Measurements from ENCODE around the gene PLCG2.

DNA sequence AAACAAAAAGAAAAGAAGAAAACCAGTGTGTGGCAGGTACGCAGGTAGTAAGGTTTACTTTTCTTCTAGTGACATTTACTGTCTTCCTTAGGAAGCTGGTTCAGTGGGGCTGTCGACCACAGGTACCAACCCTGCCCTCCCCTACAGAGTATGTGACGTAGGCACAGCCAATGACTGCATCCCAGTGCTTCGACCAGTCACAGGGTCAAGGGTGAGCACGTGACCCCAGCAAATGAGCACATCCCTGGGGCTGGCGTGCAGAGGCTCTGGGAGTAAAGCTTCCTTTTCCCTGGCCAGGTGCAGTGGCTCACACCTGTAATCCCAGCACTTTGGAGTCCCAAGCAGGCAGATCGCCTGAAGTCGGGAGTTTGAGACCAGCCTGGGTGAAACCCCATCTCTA, 38.9 kb upstream of the PLCG2 start:
- TF ChIP-seq, protein P1, sequence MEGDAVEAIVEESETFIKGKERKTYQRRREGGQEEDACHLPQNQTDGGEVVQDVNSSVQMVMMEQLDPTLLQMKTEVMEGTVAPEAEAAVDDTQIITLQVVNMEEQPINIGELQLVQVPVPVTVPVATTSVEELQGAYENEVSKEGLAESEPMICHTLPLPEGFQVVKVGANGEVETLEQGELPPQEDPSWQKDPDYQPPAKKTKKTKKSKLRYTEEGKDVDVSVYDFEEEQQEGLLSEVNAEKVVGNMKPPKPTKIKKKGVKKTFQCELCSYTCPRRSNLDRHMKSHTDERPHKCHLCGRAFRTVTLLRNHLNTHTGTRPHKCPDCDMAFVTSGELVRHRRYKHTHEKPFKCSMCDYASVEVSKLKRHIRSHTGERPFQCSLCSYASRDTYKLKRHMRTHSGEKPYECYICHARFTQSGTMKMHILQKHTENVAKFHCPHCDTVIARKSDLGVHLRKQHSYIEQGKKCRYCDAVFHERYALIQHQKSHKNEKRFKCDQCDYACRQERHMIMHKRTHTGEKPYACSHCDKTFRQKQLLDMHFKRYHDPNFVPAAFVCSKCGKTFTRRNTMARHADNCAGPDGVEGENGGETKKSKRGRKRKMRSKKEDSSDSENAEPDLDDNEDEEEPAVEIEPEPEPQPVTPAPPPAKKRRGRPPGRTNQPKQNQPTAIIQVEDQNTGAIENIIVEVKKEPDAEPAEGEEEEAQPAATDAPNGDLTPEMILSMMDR (conservative IDR thresholded peaks at IDR 0.05; ENCODE audit: low read depth, low read length): no peak
- TF ChIP-seq EZH2 (IDR thresholded peaks at IDR 0.05; ENCODE audit: low read length, unreplicated experiment) (no peak), EZH2phosphoT487 (IDR thresholded peaks at IDR 0.05; ENCODE audit: borderline replicate concordance, low read length) (no peak)
